Measurements from ENCODE around the gene EHMT1. TPM values are rescaled to one million over a fixed set of nuclear protein-coding genes. Genes with fewer than 3 reads are reported as not detected.
"Not testable (repeated sequence)": the region's sequence is repeated elsewhere in the genome, so short reads cannot be mapped to it uniquely, and the experiment has no call there.

EHMT1 gene
- total and polyA plus RNA-seq, 10 of the 15 experiments (the other 5 are each of a cell fraction or from before 2014, with no cell fraction given) = 2.9 to 100 (median 48.1) TPM

DNA sequence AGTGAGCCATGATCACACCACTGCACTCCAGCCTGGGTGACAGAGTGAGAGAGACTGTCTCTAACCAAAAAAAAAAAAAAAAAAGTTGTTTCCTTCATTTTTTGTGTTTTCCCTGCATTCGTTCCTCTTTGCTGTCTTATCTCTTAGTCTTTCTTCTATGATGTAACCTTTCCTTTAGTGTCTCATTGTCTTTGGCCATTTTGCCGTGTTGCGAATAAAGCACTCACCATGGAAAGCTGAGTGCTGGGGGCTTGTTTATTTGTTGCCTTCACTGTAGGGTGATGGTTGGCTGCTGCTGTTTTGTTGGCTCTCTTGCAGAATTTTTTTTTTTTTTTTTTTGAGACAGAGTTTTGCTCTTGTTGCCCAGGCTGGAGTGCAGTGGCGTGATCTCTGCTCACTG lies 7.7 kb downstream of the EHMT1 start:
- in situ Hi-C loops (cut with MboI) (no loop called here), intact Hi-C loops (cut with micrococcal nuclease; ENCODE audit: unreplicated experiment) (no loop called here)
- TF ChIP-seq ZNF24 (IDR thresholded peaks at IDR 0.05) (no peak), MEF2B (IDR thresholded peaks at IDR 0.05; ENCODE audit: partially characterized antibody, poor library complexity, severe bottlenecking) (no peak), STAT1 (conservative IDR thresholded peaks at IDR 0.05) (no peak), MYB (IDR thresholded peaks at IDR 0.05; ENCODE audit: borderline replicate concordance, low read depth, low read length) (no peak), NFYA (IDR thresholded peaks at IDR 0.05; ENCODE audit: borderline replicate concordance, low read depth, low read length) (no peak), CREM (IDR thresholded peaks at IDR 0.05; ENCODE audit: low read depth) (no peak), SPI1 (IDR thresholded peaks at IDR 0.05; ENCODE audit: borderline replicate concordance, insufficient read depth, low read depth, low read length) (no peak), SUPT20H (IDR thresholded peaks at IDR 0.05; ENCODE audit: borderline replicate concordance, control insufficient read depth, low read depth, low read length) (no peak), PML (IDR thresholded peaks at IDR 0.05; ENCODE audit: low read length) (no peak), NBN (IDR thresholded peaks at IDR 0.05) (no peak)
- Histone ChIP-seq H3K79me2 (ENCODE audit: control insufficient read depth, insufficient read depth, low read length) (peaks cover 95% of the 10 kb centered on the region), H3K4me3 (no peak overlapping the region), H3K4me2 (ENCODE audit: control insufficient read depth, insufficient read depth) (0 out of 2 replicates have a peak overlapping the region, but pooled peaks have one; percentile 3), H3K27me3 (replicated peaks in 1 of 2; ENCODE audit: control insufficient read depth in 2 of 2, insufficient read depth in 2 of 2, low read length in 1 of 2) (no peaks in the 10 kb centered on the region), H3K9me3 (replicated peaks; ENCODE audit: control insufficient read depth, insufficient read depth, low read length) (no peaks in the 10 kb centered on the region; the same call in 2 of the 3 replicates), H3K4me1 (ENCODE audit: control insufficient read depth, insufficient read depth, low read length) (peaks cover 44% of the 10 kb centered on the region), H3K9ac (ENCODE audit: control insufficient read depth, insufficient read depth, low read length) (no peak overlapping the region), H4K20me1 (ENCODE audit: control insufficient read depth, insufficient read depth) (no peaks in the 10 kb centered on the region), H2AFZ (ENCODE audit: control insufficient read depth, low read depth, low read length) (no peak overlapping the region), H3K27ac (ENCODE audit: control insufficient read depth, insufficient read depth) (no peak overlapping the region), H3K36me3 (ENCODE audit: control insufficient read depth in 2 of 2, insufficient read depth in 2 of 2, low read length in 1 of 2) (no peaks in the 10 kb centered on the region; a peak in 1 of 4 replicates)
- CTCF ChIA-PET = no interaction called here
- SMC1A ChIA-PET (ENCODE audit: uncharacterized antibody, unreplicated experiment) = no interaction called here
- RAD21 ChIA-PET (ENCODE audit: unreplicated experiment) = no interaction called here
- POLR2A ChIA-PET = no interaction called here
- DNase-seq (ENCODE audit: low read depth, low spot score) (no peak), ATAC-seq (no peak), FAIRE-seq (no peak)
- BruUV-seq (replicated peaks) = no TSS peak
- WGBS (ENCODE audit: insufficient coverage, insufficient replicate concordance, low lambda C conversion rate, missing lambda C conversion rate) = 100% methylated on average over 4 of the region's 4 CpGs

DNA sequence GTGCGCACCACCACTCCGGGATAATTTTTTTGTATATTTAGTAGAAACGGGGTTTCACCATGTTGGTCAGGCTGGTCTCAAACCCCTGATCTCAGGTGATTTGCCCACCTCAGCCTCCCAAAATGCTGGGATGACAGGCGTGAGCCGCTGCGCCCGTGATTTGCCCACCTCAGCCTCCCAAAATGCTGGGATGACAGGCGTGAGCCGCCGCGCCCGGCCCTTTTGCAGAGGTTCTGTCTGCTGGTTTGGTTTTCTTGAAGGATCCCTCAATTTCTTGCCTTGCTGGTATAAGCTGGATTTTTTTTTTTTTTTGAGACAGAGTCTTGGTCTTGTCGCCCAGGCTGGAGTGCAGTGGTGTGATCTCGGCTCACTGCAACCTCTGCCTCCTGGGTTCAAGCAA lies 8.6 kb downstream of the EHMT1 start:
- POLR2A ChIA-PET = interaction anchor here (0.6 to 2.0 kb wide), 2 partner anchors 8 to 629 kb away, joined by 3 to 10 read pairs; partner anchors contain the start of gene EHMT1
- DNase-seq (ENCODE audit: low read depth, low spot score); in situ Hi-C loops (cut with MboI); H3K27ac ChIP-seq (ENCODE audit: control insufficient read depth, insufficient read depth); intact Hi-C loops (cut with micrococcal nuclease; ENCODE audit: unreplicated experiment); H4K20me1 ChIP-seq (ENCODE audit: control insufficient read depth, insufficient read depth); SMC1A ChIA-PET (ENCODE audit: uncharacterized antibody, unreplicated experiment); ATAC-seq; H2AFZ ChIP-seq (ENCODE audit: control insufficient read depth, low read depth, low read length); H3K4me3 ChIP-seq; BruUV-seq (replicated peaks); H3K27me3 ChIP-seq (replicated peaks in 1 of 2; ENCODE audit: control insufficient read depth in 2 of 2, insufficient read depth in 2 of 2, low read length in 1 of 2); H3K36me3 ChIP-seq (ENCODE audit: control insufficient read depth in 2 of 2, insufficient read depth in 2 of 2, low read length in 1 of 2); FAIRE-seq; H3K9ac ChIP-seq (ENCODE audit: control insufficient read depth, insufficient read depth, low read length); H3K9me3 ChIP-seq (replicated peaks; ENCODE audit: control insufficient read depth, insufficient read depth, low read length); H3K4me2 ChIP-seq (ENCODE audit: control insufficient read depth, insufficient read depth): not testable (repeated sequence)
- Histone ChIP-seq H3K79me2 (ENCODE audit: control insufficient read depth, insufficient read depth, low read length) (peaks cover 97% of the 10 kb centered on the region), H3K4me1 (ENCODE audit: control insufficient read depth, insufficient read depth, low read length) (peaks cover 44% of the 10 kb centered on the region)
- CTCF ChIA-PET = interaction anchor here (1.2 to 1.6 kb wide), 2 partner anchors 8 to 22 kb away, joined by 4 to 7 read pairs; partner anchors contain the start of gene EHMT1
- 99% methylated on average over 13 of the region's 14 CpGs for WGBS (ENCODE audit: insufficient coverage, insufficient replicate concordance, low lambda C conversion rate, missing lambda C conversion rate)
- RAD21 ChIA-PET (ENCODE audit: unreplicated experiment) = interaction anchor here (1.0 to 1.6 kb wide), 3 partner anchors 9 to 45 kb away, joined by 3 to 4 read pairs (median 3); no protein-coding TSS in a partner anchor

Measured in GM12878 (cell line).